A673 (cell line): ENCODE results near the gene AGBL4. TPM values are rescaled to one million over a fixed set of nuclear protein-coding genes. Genes with fewer than 3 reads are reported as not detected.
"Not testable (repeated sequence)": the region's sequence is repeated elsewhere in the genome, so short reads cannot be mapped to it uniquely, and the experiment has no call there.

ENCODE experiments used
- BruUV-seq: library from RNA; stranded (reverse); fragments of 400-500 nt; replicated peaks from 2 replicates; lab custom pipeline; 2021; lab: Mats Ljungman, UMichigan
- CTCF ChIA-PET: fragments of 300-600 bp; sonication (Branson Sonifier 250); formaldehyde crosslinking; loops from one replicate; lab custom pipeline; 2022; ENCODE audit warnings: antibody characterized with exemption; lab: Charles Lee
- POLR2A ChIA-PET: fragments of 300-600 bp; sonication (Branson Sonifier 250); formaldehyde crosslinking; loops from one replicate; lab custom pipeline; 2022; ENCODE audit warnings: antibody characterized with exemption; ENCODE audit not compliant: low non-redundant PET; lab: Charles Lee
- DNase-seq: peaks from one replicate; pipeline ENCODE4 v3.0.0-alpha.2; 2015; ENCODE audit warnings: low spot score
- H3K27ac ChIP-seq: fragments of 200-600 bp; sonication (generic); 2 replicates; pipeline ENCODE4 v1.5.1; 2016; ENCODE audit warnings: mixed run types, low read depth, mild to moderate bottlenecking, mixed read lengths, antibody characterized with exemption, low read length; ENCODE audit not compliant: poor library complexity, severe bottlenecking
- H3K27me3 ChIP-seq: fragments of 200-600 bp; sonication (generic); replicated peaks from 2 replicates; pipeline ENCODE4 v1.6.1; 2017; ENCODE audit warnings: mixed run types, low read depth, mild to moderate bottlenecking, mixed read lengths, antibody characterized with exemption, low read length; ENCODE audit not compliant: insufficient read depth, poor library complexity
- H3K36me3 ChIP-seq: fragments of 200-600 bp; sonication (generic); 2 replicates; pipeline ENCODE4 v1.6.1; 2016; ENCODE audit warnings: mixed run types, mild to moderate bottlenecking, mixed read lengths, antibody characterized with exemption, low read length; ENCODE audit not compliant: insufficient read depth, poor library complexity, severe bottlenecking
- H3K4me1 ChIP-seq: fragments of 200-600 bp; sonication (generic); 2 replicates; pipeline ENCODE4 v1.6.1; 2017; ENCODE audit warnings: mixed run types, mild to moderate bottlenecking, mixed read lengths, antibody characterized with exemption, low read length; ENCODE audit not compliant: insufficient read depth, poor library complexity, severe bottlenecking
- H3K4me3 ChIP-seq: fragments of 200-600 bp; sonication (generic); 2 replicates; pipeline ENCODE4 v1.5.1; 2016; ENCODE audit warnings: low read depth, mixed run types, mild to moderate bottlenecking, mixed read lengths, low read length; ENCODE audit not compliant: poor library complexity, severe bottlenecking
- H3K9me3 ChIP-seq: fragments of 200-600 bp; sonication (generic); 2 replicates; pipeline ENCODE4 v1.6.1; 2016; ENCODE audit warnings: mixed run types, low read depth, mild to moderate bottlenecking, mixed read lengths, antibody characterized with exemption, low read length; ENCODE audit not compliant: poor library complexity, severe bottlenecking
- EZH2 ChIP-seq: fragments of 200-600 bp; sonication (generic); IDR thresholded peaks from 2 replicates; pipeline ENCODE4 v1.6.1; 2017; ENCODE audit warnings: borderline replicate concordance, low read depth, mild to moderate bottlenecking, mixed read lengths, antibody characterized with exemption, low read length; ENCODE audit not compliant: poor library complexity, severe bottlenecking
- intact Hi-C: fragments of 100-400 bp; cut with micrococcal nuclease; formaldehyde crosslinking; loops from one replicate; pipeline ENCODE4 v1.10.0; 2022; ENCODE audit not compliant: unreplicated experiment
- total RNA-seq: library from RNA; stranded (reverse); gene quantifications from 2 replicates; pipeline ENCODE4 v1.2.3, GENCODE V29; 2021
- TF ChIP-seq, protein P1 (sequence below): fragments of 300-800, 200-600 bp; sonication (generic); conservative IDR thresholded peaks from 2 replicates; pipeline ENCODE4 v1.5.1; 2017; ENCODE audit warnings: low read depth, mild to moderate bottlenecking, antibody characterized with exemption, low read length, moderate library complexity, mixed read lengths

The AGBL4 gene
- total RNA-seq, 1 experiment from 2014 or later, result 0.32 TPM

DNA sequence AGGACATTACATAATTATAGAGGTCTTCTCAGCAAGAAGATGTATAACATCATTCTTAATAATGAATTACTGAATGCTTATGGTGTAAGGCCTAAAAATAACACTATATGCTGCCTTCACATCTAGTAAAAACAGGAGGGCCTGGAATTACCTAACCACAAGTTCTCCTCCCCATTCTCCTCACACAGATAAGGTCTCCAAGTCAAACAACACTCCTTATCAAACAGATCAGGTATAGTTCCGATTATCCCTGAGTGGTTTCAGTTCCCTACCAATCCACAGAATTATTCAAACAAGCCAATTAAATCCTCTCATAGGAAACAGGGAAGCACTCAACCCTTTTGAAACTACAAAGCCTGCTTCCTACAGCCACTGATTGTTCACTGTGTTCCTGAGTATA lies 4.0 kb upstream of the AGBL4 start:
- H3K27me3 ChIP-seq, result peaks cover 6% of the 10 kb centered on the region
- CTCF ChIA-PET, result no interaction called here
- POLR2A ChIA-PET, result no interaction called here

DNA sequence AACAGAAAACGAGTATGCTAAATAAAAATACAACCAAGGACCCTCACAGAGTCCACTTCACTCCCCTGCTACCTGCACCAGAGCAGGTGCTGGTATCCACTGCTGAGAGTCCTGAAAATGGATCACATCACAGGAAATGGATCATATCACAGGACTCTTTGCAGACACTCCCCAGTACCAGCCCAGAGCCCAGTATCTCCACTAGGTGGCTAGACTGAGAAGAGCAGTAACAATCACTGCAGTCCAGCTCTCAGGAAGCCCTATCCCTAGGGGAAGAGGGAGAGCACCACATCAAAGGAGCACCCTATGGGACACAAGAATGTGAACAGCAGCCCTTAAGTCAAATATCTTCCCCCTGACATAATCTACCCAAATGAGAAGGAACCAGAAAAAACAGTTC lies 28.0 kb downstream of the AGBL4 start:
- Histone ChIP-seq H3K4me3 (no peak overlapping the region), H3K27ac (no peak overlapping the region), H3K36me3 (no peaks in the 10 kb centered on the region), H3K4me1 (no peaks in the 10 kb centered on the region), H3K9me3 (no peaks in the 10 kb centered on the region), H3K27me3 (no peaks in the 10 kb centered on the region)
- intact Hi-C loops, result no loop called here
- TF ChIP-seq, protein P1, sequence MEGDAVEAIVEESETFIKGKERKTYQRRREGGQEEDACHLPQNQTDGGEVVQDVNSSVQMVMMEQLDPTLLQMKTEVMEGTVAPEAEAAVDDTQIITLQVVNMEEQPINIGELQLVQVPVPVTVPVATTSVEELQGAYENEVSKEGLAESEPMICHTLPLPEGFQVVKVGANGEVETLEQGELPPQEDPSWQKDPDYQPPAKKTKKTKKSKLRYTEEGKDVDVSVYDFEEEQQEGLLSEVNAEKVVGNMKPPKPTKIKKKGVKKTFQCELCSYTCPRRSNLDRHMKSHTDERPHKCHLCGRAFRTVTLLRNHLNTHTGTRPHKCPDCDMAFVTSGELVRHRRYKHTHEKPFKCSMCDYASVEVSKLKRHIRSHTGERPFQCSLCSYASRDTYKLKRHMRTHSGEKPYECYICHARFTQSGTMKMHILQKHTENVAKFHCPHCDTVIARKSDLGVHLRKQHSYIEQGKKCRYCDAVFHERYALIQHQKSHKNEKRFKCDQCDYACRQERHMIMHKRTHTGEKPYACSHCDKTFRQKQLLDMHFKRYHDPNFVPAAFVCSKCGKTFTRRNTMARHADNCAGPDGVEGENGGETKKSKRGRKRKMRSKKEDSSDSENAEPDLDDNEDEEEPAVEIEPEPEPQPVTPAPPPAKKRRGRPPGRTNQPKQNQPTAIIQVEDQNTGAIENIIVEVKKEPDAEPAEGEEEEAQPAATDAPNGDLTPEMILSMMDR, result 0 out of 2 replicates have a peak, but pooled peaks have one; percentile 14
- TF ChIP-seq EZH2, result no peak
- ChIA-PET CTCF (no interaction called here), POLR2A (no interaction called here)
- DNase-seq, result peak; percentile 12
- BruUV-seq, result no TSS peak

More for the DNA sequence above, 4.0 kb upstream of the AGBL4 start:
- Histone ChIP-seq H3K4me3 (no peak overlapping the region), H3K4me1 (no peaks in the 10 kb centered on the region), H3K9me3 (no peaks in the 10 kb centered on the region), H3K27ac (no peak overlapping the region), H3K36me3 (no peaks in the 10 kb centered on the region)
- no TSS peak for BruUV-seq
- intact Hi-C loops, result no loop called here
- no peak for DNase-seq
- no peak for TF ChIP-seq EZH2

DNA sequence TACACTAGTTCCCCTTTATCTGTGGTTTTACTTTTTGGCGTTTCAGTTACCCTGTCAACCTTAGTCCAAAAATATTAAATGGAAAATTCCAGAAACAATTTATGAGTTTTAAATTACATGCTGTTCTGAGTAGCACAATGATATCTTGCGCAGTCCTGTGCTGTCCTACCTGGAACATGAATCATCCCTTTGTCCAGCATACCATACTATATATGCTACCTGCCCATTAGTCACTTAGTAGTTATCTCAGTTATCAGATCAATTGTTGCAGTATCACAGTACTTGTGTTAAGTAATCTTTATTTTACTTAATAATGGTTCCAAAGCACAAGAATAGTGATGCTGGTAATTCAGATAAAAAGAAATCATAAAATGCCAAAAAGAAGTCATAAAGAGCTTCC lies 52.7 kb downstream of the AGBL4 start:
- TF ChIP-seq EZH2, result no peak
- TF ChIP-seq, protein P1, result no peak
- POLR2A ChIA-PET, result no interaction called here
- Histone ChIP-seq H3K36me3 (no peaks in the 10 kb centered on the region), H3K27me3 (peaks cover 11% of the 10 kb centered on the region), H3K4me1 (no peaks in the 10 kb centered on the region), H3K27ac (no peak overlapping the region), H3K4me3 (no peak overlapping the region), H3K9me3 (no peaks in the 10 kb centered on the region)
- DNase-seq, result no peak
- no TSS peak for BruUV-seq
- CTCF ChIA-PET, result no interaction called here
- intact Hi-C loops, result no loop called here

DNA sequence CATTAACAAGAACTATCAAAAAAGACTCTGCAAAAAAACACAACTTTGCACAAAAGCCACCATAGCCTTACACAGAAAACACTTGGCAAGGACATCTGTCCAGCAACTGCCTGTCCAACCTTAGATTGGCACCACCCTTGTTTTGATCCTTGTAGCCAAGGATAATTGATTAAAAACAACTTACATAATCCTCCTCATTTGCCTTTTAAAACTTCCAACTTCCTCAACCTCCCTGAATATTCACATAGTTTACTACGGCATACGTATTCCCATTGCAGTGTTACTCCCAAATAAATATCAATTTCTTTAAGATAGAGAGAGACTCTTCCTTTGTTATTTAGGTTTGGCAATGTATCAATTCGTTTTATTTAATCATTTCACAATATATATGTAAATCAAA lies 72.4 kb downstream of the AGBL4 start:
- Histone ChIP-seq H3K36me3 (no peaks in the 10 kb centered on the region), H3K27me3 (peaks cover 3% of the 10 kb centered on the region), H3K9me3 (no peaks in the 10 kb centered on the region), H3K4me3 (no peak overlapping the region), H3K27ac (no peak overlapping the region), H3K4me1 (no peaks in the 10 kb centered on the region)
- no peak for DNase-seq
- no TSS peak for BruUV-seq
- intact Hi-C loops, result no loop called here
- ChIA-PET CTCF (no interaction called here), POLR2A (no interaction called here)
- no peak for TF ChIP-seq EZH2
- TF ChIP-seq, protein P1, result no peak

- intact Hi-C loops, H3K9me3 ChIP-seq, H3K4me1 ChIP-seq: not testable (repeated sequence)
Observed at GRCh38 chr1:49915301-49915700, 108.5 kb downstream of the AGBL4 start.

More at GRCh38 chr1:49915301-49915700, 108.5 kb downstream of the AGBL4 start:
- DNase-seq, BruUV-seq, H3K4me3 ChIP-seq, H3K27me3 ChIP-seq, POLR2A ChIA-PET, CTCF ChIA-PET, H3K27ac ChIP-seq, H3K36me3 ChIP-seq: not testable (repeated sequence)
